Testis (tissue), 2 donors: ENCODE measurements around the gene HMCN2.

Experiments used
- POLR2A ChIP-seq: fragments of 450-650 bp; IDR thresholded peaks from one replicate; pipeline ENCODE4 v1.6.1; 2017; ENCODE audit warnings: antibody characterized with exemption, mild to moderate bottlenecking, moderate library complexity
- TF ChIP-seq, protein P1 (sequence below), 3 experiments: fragments of 450-650 bp in 2 of 3; fragments of 200-600 bp in 1 of 3; sonication (generic) in 1 of 3; IDR thresholded peaks; one replicate each; pipeline ENCODE4 v1.5.1; 2016 to 2019; ENCODE audit warnings: antibody characterized with exemption in 3 of 3, mild to moderate bottlenecking in 2 of 3, moderate library complexity in 1 of 3

GRCh38 chr9:130319300-130319699 lies 53.7 kb downstream of the HMCN2 start:
- TF ChIP-seq, protein P1, sequence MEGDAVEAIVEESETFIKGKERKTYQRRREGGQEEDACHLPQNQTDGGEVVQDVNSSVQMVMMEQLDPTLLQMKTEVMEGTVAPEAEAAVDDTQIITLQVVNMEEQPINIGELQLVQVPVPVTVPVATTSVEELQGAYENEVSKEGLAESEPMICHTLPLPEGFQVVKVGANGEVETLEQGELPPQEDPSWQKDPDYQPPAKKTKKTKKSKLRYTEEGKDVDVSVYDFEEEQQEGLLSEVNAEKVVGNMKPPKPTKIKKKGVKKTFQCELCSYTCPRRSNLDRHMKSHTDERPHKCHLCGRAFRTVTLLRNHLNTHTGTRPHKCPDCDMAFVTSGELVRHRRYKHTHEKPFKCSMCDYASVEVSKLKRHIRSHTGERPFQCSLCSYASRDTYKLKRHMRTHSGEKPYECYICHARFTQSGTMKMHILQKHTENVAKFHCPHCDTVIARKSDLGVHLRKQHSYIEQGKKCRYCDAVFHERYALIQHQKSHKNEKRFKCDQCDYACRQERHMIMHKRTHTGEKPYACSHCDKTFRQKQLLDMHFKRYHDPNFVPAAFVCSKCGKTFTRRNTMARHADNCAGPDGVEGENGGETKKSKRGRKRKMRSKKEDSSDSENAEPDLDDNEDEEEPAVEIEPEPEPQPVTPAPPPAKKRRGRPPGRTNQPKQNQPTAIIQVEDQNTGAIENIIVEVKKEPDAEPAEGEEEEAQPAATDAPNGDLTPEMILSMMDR (IDR thresholded peaks at IDR 0.05): no peak
- no peak for TF ChIP-seq POLR2A
